Activated T-helper 17 cell treated with anti-CD3 and anti-CD28 coated beads, Interleukin-2, amount 50 U/mL, for 72 hours (primary cell): ENCODE measurements around the gene HIC1. TPM values are rescaled to one million over a fixed set of nuclear protein-coding genes. Genes with fewer than 3 reads are reported as not detected.

ENCODE experiments used
- ATAC-seq: fragments of 150-1000 bp; cut with Tn5 transposase; replicated peaks from 2 replicates; pipeline ENCODE4 v1.10.0; 2021; ENCODE audit warnings: mild to moderate bottlenecking, moderate library complexity
- H3K27ac Mint-ChIP-seq: one replicate; pipeline ENCODE4 v1.8.0; 2022; ENCODE audit warnings: mixed read lengths
- H3K27me3 Mint-ChIP-seq: one replicate; pipeline ENCODE4 v1.8.0; 2022; ENCODE audit warnings: mixed read lengths
- H3K36me3 Mint-ChIP-seq: one replicate; pipeline ENCODE4 v1.8.0; 2022; ENCODE audit warnings: low read depth, mild to moderate bottlenecking, mixed read lengths
- H3K4me1 Mint-ChIP-seq: one replicate; pipeline ENCODE4 v1.8.0; 2022; ENCODE audit warnings: mixed read lengths
- H3K4me3 Mint-ChIP-seq: one replicate; pipeline ENCODE4 v1.8.0; 2022; ENCODE audit warnings: mild to moderate bottlenecking, mixed read lengths
- H3K9me3 Mint-ChIP-seq: one replicate; pipeline ENCODE4 v1.8.0; 2022; ENCODE audit warnings: mixed read lengths
- total RNA-seq, 2 donors: library from RNA; stranded (reverse); gene quantifications; one replicate each; pipeline ENCODE4 v1.2.3, GENCODE V29; 2022

The HIC1 gene
- total RNA-seq, 2 donors from 2014 or later = 22.8 to 24.4 TPM

DNA sequence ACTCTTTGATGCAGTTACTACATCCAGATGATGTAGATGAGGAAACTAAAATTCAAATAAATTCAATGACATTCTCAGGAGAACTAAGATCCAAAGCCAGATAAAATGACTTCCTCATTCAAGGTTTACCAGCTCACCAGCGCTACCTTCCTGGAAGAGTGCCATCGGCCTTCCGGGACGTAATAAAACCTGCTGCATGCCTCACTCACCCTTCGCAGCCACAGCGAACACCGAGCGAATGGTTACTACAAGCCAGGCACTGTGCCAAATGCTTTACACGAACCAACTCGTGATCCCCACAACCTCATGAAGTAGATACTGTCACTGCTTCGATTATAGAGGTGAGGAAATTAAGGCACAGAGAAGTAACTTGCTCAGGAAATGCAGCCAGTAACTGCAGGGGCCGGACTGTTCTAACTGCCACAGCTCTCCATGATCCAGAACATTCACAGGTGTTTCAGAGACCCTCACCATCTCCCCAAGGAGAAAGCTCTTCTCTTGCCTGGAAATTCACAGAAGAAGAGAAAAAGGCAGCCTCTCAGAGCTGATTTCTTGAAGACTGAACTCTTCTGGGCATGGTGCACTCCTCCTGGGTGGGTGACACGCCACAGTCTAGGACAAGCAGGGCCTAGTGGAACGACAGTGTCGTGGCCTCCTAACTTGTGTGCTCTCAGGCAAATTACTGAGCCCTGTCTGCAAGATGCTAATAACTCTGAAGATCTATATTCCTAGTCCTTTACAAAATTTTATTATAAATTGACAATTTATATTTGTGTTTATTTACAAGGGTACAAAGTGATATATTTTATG, 46.8 kb downstream of the HIC1 start:
- Mint-ChIP-seq H3K27ac (no peak overlapping the region), H3K9me3 (no peaks in the 10 kb centered on the region), H3K4me3 (no peak overlapping the region), H3K4me1 (peaks cover 12% of the 10 kb centered on the region), H3K27me3 (no peaks in the 10 kb centered on the region), H3K36me3 (peaks cover 28% of the 10 kb centered on the region)
- ATAC-seq = peak; percentile 59

DNA sequence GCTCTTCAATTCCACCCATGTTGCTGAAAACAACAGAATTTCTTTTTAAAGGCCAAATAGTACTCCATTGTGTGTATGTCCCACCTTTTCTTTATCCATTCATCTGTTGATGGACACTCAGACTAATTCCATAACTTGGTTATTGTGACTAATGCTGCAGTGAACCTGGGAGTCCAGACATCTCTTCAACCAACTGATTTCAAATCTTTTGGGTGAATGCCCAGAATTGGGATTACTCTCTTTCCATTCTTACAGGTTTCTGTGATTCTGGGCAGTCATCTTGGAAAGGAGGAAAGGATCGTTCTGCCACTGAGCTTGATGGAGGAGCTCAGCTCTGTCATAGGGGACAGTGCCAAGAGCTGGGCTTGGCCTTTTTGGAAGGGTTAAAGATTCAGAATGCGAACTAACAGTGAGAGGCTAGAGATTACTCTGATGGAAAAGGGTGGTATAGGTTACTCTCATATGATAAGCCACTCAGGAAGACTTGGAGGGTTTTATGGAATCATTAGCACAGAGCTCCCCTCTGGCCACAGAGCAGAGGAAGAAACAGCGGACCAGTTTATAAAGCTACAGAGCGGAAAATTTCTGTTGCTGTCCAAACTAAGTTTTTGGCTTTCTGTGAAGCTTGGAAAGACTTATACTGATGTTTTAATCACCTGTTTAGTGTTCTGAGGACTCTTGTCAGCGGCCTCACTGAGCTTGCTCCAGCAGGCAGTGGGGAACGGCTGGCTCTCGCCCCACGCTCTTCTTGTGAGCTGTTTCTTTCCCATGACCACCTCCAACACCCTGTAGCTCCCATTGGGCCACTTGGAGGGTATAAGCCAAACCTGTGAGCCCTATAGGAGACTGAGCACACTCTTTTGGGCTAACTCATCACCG, 48.3 kb downstream of the HIC1 start:
- peaks cover 12% of the 10 kb centered on the region for H3K4me1 Mint-ChIP-seq
- H3K27ac Mint-ChIP-seq = no peak overlapping the region
- peaks cover 37% of the 10 kb centered on the region for H3K36me3 Mint-ChIP-seq
- H3K27me3 Mint-ChIP-seq = no peaks in the 10 kb centered on the region
- no peak overlapping the region for H3K4me3 Mint-ChIP-seq
- no peak for ATAC-seq
- H3K9me3 Mint-ChIP-seq = no peaks in the 10 kb centered on the region

DNA sequence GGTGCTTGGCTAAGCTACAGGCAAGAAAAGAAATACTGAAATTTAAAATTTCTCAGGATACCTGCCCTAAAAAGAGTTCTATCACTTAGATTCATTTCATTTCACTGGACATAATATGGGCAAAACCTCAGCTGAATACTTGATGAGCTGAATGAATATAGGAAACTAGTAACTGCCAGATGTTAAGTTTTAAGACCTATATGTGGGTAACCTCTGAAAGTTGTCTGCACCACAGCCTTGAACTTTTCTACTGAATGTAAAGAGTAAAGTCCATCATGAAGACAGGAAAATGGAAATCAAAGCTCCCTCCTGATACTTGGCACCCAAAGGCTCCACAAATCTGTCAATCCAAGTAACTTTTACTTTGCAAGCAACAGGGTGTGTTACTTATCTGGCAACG, 50.8 kb downstream of the HIC1 start:
- H3K9me3 Mint-ChIP-seq = no peaks in the 10 kb centered on the region
- no peak overlapping the region for H3K4me3 Mint-ChIP-seq
- H3K27ac Mint-ChIP-seq = no peak overlapping the region
- H3K27me3 Mint-ChIP-seq = no peaks in the 10 kb centered on the region
- ATAC-seq = peak; percentile 57
- peaks cover 12% of the 10 kb centered on the region for H3K4me1 Mint-ChIP-seq
- H3K36me3 Mint-ChIP-seq = peaks cover 37% of the 10 kb centered on the region

DNA sequence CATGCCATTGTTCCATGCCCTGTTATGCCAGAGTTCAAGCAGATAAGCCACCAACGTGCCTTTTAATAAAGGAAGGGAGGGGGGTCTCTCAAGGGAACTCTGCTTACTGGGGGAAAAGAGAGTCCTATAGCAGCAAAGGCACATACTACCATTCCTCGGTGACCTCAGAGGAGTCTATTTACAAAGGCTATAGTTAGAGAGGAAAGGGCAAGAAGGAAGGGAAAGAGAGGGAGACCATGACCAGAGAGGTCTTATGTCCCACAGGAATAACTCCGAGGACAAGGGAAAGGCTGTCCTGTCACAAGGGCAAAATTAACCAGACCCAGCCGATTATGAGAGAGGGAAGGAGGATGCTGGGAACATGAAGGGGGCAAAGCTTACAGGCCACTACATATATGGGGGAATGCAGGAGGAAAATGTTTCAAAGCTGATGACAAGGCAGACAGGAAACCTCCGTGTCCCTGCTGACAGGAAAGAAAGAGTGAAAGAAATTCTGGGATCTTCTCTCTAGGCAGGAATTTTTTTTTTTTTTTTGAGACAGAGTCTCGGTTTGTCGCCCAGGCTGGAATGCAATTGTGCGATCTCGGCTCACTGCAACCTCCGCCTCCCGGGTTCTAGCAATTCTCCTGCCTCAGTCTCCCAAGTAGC, 51.5 kb downstream of the HIC1 start:
- H3K9me3 Mint-ChIP-seq = no peaks in the 10 kb centered on the region
- no peak overlapping the region for H3K27ac Mint-ChIP-seq
- H3K4me1 Mint-ChIP-seq = peaks cover 10% of the 10 kb centered on the region
- no peak overlapping the region for H3K4me3 Mint-ChIP-seq
- H3K27me3 Mint-ChIP-seq = no peaks in the 10 kb centered on the region
- peaks cover 37% of the 10 kb centered on the region for H3K36me3 Mint-ChIP-seq
- no peak for ATAC-seq

DNA sequence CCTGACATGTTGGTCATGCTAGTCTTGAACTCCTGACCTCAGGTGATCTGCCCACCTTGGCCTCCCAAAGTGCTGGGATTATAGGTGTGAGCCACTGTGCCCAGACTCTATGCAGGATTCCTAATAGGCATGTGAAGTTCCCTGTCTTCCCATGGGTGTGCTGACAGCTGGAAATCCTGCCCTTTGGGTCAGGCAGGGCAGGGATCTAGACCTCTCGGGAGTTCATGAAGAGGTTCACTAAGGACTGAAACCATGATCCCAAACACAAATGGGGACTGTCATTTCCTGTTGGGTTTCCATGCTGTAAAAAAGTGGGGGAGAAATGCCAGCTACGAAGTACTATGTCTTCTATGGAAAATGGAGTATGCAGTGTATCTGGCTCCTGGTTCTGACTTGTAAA, 52.1 kb downstream of the HIC1 start:
- no peak overlapping the region for H3K4me3 Mint-ChIP-seq
- no peak for ATAC-seq

DNA sequence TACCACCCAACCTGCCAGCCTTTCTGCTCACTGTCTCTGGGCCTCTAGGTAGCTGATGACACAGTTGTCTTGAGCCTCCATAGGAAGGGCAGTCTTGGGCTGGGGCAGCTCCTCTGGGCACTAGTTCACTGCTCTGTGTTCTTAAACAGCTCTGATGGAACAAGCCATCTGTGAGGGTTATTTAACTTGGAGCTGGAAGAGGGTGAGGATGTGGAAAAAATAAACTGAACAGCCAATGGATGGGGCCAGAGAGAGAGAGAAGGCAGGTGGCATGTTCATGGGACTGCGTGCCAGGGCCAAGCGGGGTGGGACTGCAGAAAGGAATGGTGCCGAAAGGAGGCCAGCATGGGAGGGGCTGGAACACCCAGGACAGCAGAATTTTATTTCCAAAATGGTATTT, 52.6 kb downstream of the HIC1 start:
- H3K4me1 Mint-ChIP-seq = peaks cover 7% of the 10 kb centered on the region
- no peak for ATAC-seq
- H3K27ac Mint-ChIP-seq = no peak overlapping the region
- no peak overlapping the region for H3K4me3 Mint-ChIP-seq
- no peaks in the 10 kb centered on the region for H3K27me3 Mint-ChIP-seq
- peaks cover 36% of the 10 kb centered on the region for H3K36me3 Mint-ChIP-seq
- H3K9me3 Mint-ChIP-seq = no peaks in the 10 kb centered on the region

More for the DNA sequence above, 52.1 kb downstream of the HIC1 start:
- peaks cover 37% of the 10 kb centered on the region for H3K36me3 Mint-ChIP-seq
- H3K4me1 Mint-ChIP-seq = peaks cover 7% of the 10 kb centered on the region
- no peak overlapping the region for H3K27ac Mint-ChIP-seq
- H3K27me3 Mint-ChIP-seq = no peaks in the 10 kb centered on the region
- H3K9me3 Mint-ChIP-seq = no peaks in the 10 kb centered on the region

DNA sequence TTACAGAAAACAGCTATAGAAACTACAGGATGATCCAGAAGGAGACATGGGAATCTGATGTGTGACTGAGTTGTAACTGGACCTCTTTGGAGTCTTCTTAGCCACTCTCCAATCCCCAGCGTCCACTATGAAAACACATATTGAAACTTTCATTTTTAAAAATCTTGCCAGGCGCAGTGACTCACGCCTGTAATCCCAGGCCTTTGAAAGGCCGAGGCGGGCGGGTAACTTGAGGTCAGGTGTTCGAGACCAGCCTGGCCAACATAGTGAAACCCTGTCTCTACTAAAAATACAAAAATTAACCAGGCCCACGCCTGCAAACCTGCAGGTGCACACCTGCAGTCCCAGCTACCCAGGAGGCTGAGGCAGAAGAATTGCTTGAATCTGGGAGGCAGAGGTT, 53.3 kb downstream of the HIC1 start:
- no peaks in the 10 kb centered on the region for H3K27me3 Mint-ChIP-seq
- no peak overlapping the region for H3K4me3 Mint-ChIP-seq

DNA sequence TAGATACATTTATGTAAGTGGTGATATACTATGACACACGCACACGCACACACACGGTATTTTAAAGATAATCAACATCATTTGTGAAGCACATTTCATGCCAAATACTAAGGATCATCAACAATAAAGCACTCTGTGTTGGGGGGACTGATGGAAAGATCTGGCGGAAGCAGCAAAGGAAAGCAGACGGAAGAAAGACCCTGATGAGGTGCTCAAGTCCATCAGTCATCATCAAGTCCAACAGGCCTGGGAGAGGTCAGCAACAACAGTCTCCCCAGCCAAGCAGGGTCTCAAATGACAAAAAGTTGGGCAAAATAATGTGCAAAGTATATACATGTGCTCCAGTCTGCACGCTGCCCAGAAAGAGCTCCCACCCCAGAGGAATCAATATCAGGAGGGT, 55.5 kb downstream of the HIC1 start:
- Mint-ChIP-seq H3K9me3 (no peaks in the 10 kb centered on the region), H3K27me3 (no peaks in the 10 kb centered on the region), H3K36me3 (peaks cover 15% of the 10 kb centered on the region), H3K4me1 (peaks cover 7% of the 10 kb centered on the region), H3K27ac (no peak overlapping the region), H3K4me3 (no peak overlapping the region)
- no peak for ATAC-seq

More for the DNA sequence above, 53.3 kb downstream of the HIC1 start:
- peaks cover 7% of the 10 kb centered on the region for H3K4me1 Mint-ChIP-seq
- peaks cover 30% of the 10 kb centered on the region for H3K36me3 Mint-ChIP-seq
- no peaks in the 10 kb centered on the region for H3K9me3 Mint-ChIP-seq
- no peak overlapping the region for H3K27ac Mint-ChIP-seq
- no peak for ATAC-seq

DNA sequence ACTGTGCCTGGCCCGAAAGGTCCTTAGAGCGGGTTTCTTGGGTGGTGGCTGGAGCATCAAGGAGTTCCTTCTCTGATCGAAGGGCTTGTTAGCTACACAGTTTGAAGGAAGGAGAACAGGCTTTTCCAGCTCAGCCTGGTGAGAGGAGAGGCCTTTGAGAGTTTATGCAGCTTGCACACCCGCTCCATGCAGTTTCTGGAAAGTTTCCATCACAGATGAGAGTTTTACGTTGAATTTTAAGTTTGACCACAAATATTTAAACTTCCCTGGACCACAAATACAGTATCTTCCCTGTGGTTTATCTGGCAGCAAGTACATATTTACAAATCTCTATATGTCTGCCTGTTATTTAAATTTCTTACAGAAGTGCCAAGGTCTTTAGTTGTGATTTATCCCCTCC, 56.8 kb downstream of the HIC1 start:
- Mint-ChIP-seq H3K27me3 (no peaks in the 10 kb centered on the region), H3K4me3 (no peak overlapping the region), H3K4me1 (no peaks in the 10 kb centered on the region), H3K27ac (no peak overlapping the region), H3K9me3 (no peaks in the 10 kb centered on the region), H3K36me3 (peaks cover 12% of the 10 kb centered on the region)
- ATAC-seq = no peak

Other genes starting within 250 kb of the HIC1 start
- gene SMYD4, start 225.2 kb upstream of the HIC1 start, total RNA-seq = 10 to 100 TPM; 19.7 to 20.2 TPM
- gene RPA1, start 225.1 kb upstream of the HIC1 start, total RNA-seq = 100 to 1,000 TPM; 121 to 139 TPM
- under 1 TPM in 1 of 2 donors, not detected in 1; 0.09 TPM for gene RTN4RL1, start 29.8 kb upstream of the HIC1 start, total RNA-seq
- gene DPH1, start 24.9 kb upstream of the HIC1 start, total RNA-seq = 10 to 100 TPM; 36.9 to 40.2 TPM
- 10 to 100 TPM; 20.7 to 39.3 TPM for gene OVCA2, start 13.1 kb upstream of the HIC1 start, total RNA-seq
- 10 to 100 TPM; 39.0 to 52.8 TPM for gene SMG6, start 248.7 kb downstream of the HIC1 start, total RNA-seq
- gene SRR, start 248.8 kb downstream of the HIC1 start, total RNA-seq = 10 to 100 TPM; 11.8 to 19.1 TPM